ENCODE data around the gene NECTIN2. TPM values are rescaled to one million over a fixed set of nuclear protein-coding genes. Genes with fewer than 3 reads are reported as not detected.

NECTIN2 gene
- polyA plus RNA-seq, 2 of the 4 experiments (the other 2 are of a cell fraction): 69.4 to 89.6 TPM

- ChIA-PET POLR2A (no interaction called here), CTCF (interaction anchor here (0.9 to 3.5 kb wide), 7 partner anchors 8 to 97 kb away, joined by 3 to 12 read pairs (median 5); partner anchors contain the start of gene TOMM40)
- Histone ChIP-seq H3K4me2 (no peak overlapping the region), H3K4me3 (no peak overlapping the region), H3K4me1 (no peaks in the 10 kb centered on the region), H3K27ac (no peak overlapping the region), H3K9me3 (no peaks in the 10 kb centered on the region)
- TF ChIP-seq ELK1 (IDR thresholded peaks at IDR 0.05; ENCODE audit: low read depth, low read length) (no peak), NR3C1 (IDR thresholded peaks at IDR 0.05) (no peak)
- 92% methylated on average over 12 of the region's 12 CpGs for WGBS (ENCODE audit: missing lambda C conversion rate)
- ATAC-seq: no peak
- DNase-seq (ENCODE audit: low read depth in 1 of 2, low spot score in 1 of 2): no peak
- no peak for FAIRE-seq
Observed at GRCh38 chr19:44867578-44867977, 21.5 kb downstream of the NECTIN2 start.

GRCh38 chr19:44869733-44870470, 23.8 kb downstream of the NECTIN2 start:
- Histone ChIP-seq H3K9me3 (no peaks in the 10 kb centered on the region), H3K4me3 (no peak overlapping the region), H3K4me2 (no peak overlapping the region), H3K27ac (no peak overlapping the region), H3K4me1 (no peaks in the 10 kb centered on the region)
- CTCF ChIA-PET: interaction anchor here (0.6 to 1.2 kb wide), 4 partner anchors 9 to 83 kb away, joined by 3 to 4 read pairs (median 3); no protein-coding TSS in a partner anchor
- TF ChIP-seq TP53 (CRISPR knock-in tag; IDR thresholded peaks at IDR 0.05): no peak
- TF ChIP-seq, protein P1, sequence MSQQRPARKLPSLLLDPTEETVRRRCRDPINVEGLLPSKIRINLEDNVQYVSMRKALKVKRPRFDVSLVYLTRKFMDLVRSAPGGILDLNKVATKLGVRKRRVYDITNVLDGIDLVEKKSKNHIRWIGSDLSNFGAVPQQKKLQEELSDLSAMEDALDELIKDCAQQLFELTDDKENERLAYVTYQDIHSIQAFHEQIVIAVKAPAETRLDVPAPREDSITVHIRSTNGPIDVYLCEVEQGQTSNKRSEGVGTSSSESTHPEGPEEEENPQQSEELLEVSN (IDR thresholded peaks at IDR 0.05; ENCODE audit: borderline replicate concordance, low read depth): no peak
- TF ChIP-seq MAZ (IDR thresholded peaks at IDR 0.05; ENCODE audit: borderline replicate concordance, low read depth, low read length): no peak
- TF ChIP-seq JUNB (IDR thresholded peaks at IDR 0.05): no peak
- TF ChIP-seq, protein P2, sequence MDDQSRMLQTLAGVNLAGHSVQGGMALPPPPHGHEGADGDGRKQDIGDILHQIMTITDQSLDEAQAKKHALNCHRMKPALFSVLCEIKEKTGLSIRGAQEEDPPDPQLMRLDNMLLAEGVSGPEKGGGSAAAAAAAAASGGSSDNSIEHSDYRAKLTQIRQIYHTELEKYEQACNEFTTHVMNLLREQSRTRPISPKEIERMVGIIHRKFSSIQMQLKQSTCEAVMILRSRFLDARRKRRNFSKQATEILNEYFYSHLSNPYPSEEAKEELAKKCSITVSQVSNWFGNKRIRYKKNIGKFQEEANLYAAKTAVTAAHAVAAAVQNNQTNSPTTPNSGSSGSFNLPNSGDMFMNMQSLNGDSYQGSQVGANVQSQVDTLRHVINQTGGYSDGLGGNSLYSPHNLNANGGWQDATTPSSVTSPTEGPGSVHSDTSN (IDR thresholded peaks at IDR 0.05): no peak
- no peak for TF ChIP-seq HEYL (CRISPR knock-in tag; IDR thresholded peaks at IDR 0.05)
- TF ChIP-seq KDM5A (IDR thresholded peaks at IDR 0.05): no peak
- no peak for FAIRE-seq
- ATAC-seq: no peak; a peak in 1 of 6 replicates
- no peak for DNase-seq (ENCODE audit: low read depth in 1 of 2, low spot score in 1 of 2)
- 80% methylated on average over 13 of the region's 13 CpGs for WGBS (ENCODE audit: missing lambda C conversion rate)
- POLR2A ChIA-PET: no interaction called here

- TF ChIP-seq SREBF2 (IDR thresholded peaks at IDR 0.05) (no peak), HOXB13 (CRISPR knock-in tag; IDR thresholded peaks at IDR 0.05; ENCODE audit: low read depth) (no peak)
- ChIA-PET POLR2A (no interaction called here), CTCF (interaction anchor here (0.7 to 2.9 kb wide), 4 partner anchors 14 to 88 kb away, joined by 3 to 8 read pairs (median 6); no protein-coding TSS in a partner anchor)
- no peak overlapping the region for H3K4me3 ChIP-seq
- DNase-seq (ENCODE audit: low read depth in 1 of 2, low spot score in 1 of 2) (no peak), FAIRE-seq (no peak), ATAC-seq (no peak)
- no peak overlapping the region for H3K4me2 ChIP-seq
- no peaks in the 10 kb centered on the region for H3K9me3 ChIP-seq
- WGBS (ENCODE audit: missing lambda C conversion rate): 94% methylated on average over 14 of the region's 14 CpGs
- no peaks in the 10 kb centered on the region for H3K4me1 ChIP-seq
- H3K27ac ChIP-seq: no peak overlapping the region
Observed at GRCh38 chr19:44871809-44872208, 25.7 kb downstream of the NECTIN2 start.

- TF ChIP-seq FOSL2 (IDR thresholded peaks at IDR 0.05) (no peak), FOSL2 (CRISPR knock-in tag; IDR thresholded peaks at IDR 0.05) (no peak), BHLHE40 (IDR thresholded peaks at IDR 0.05; ENCODE audit: low read depth, low read length) (no peak), GATA3 (IDR thresholded peaks at IDR 0.05; ENCODE audit: borderline replicate concordance) (no peak), RAD21 (conservative IDR thresholded peaks at IDR 0.05 in 1 of 2, IDR thresholded peaks at IDR 0.05 in 1 of 2) (no peak), EP300 (IDR thresholded peaks at IDR 0.05) (no peak), NPAS2 (CRISPR knock-in tag; IDR thresholded peaks at IDR 0.05; ENCODE audit: borderline replicate concordance) (no peak), ZFP36 (IDR thresholded peaks at IDR 0.05; ENCODE audit: borderline replicate concordance, partially characterized antibody) (no peak), RARB (CRISPR knock-in tag; IDR thresholded peaks at IDR 0.05) (no peak), MAZ (IDR thresholded peaks at IDR 0.05; ENCODE audit: borderline replicate concordance, low read depth, low read length) (no peak), HEYL (CRISPR knock-in tag; IDR thresholded peaks at IDR 0.05) (no peak), CBX2 (IDR thresholded peaks at IDR 0.05; ENCODE audit: borderline replicate concordance, low read depth) (no peak), RFX5 (IDR thresholded peaks at IDR 0.05) (no peak), ELK1 (IDR thresholded peaks at IDR 0.05; ENCODE audit: low read depth, low read length) (no peak), MAFK (IDR thresholded peaks at IDR 0.05; ENCODE audit: partially characterized antibody) (no peak), SREBF2 (IDR thresholded peaks at IDR 0.05) (no peak)
- TF ChIP-seq, protein P2 (IDR thresholded peaks at IDR 0.05): no peak
- no peak overlapping the region for H3K27ac ChIP-seq
- no peak overlapping the region for H3K4me2 ChIP-seq
- ChIA-PET POLR2A (no interaction called here), CTCF (interaction anchor here (1.0 to 2.9 kb wide), 5 partner anchors 11 to 89 kb away, joined by 3 to 8 read pairs (median 5); no protein-coding TSS in a partner anchor)
- FAIRE-seq (no peak), DNase-seq (ENCODE audit: low read depth in 1 of 2, low spot score in 1 of 2) (no peak), ATAC-seq (no peak)
- no peaks in the 10 kb centered on the region for H3K9me3 ChIP-seq
- no peaks in the 10 kb centered on the region for H3K4me1 ChIP-seq
- no peak overlapping the region for H3K4me3 ChIP-seq
- 67% methylated on average over 4 of the region's 4 CpGs for WGBS (ENCODE audit: missing lambda C conversion rate)
Observed at GRCh38 chr19:44872661-44873060, 26.6 kb downstream of the NECTIN2 start.
